GM23338 (cell line): ENCODE measurements around the gene ALDH3B1. TPM values are rescaled to one million over a fixed set of nuclear protein-coding genes. Genes with fewer than 3 reads are reported as not detected.

Source experiments
- ATAC-seq: fragments of 200-7000 bp; cut with Tn5 transposase; 3 replicates; pipeline ENCODE4 v1.9.1; 2020
- DNase-seq: peaks from one replicate; pipeline ENCODE4 v3.0.0-alpha.2; 2015; ENCODE audit warnings: low spot score
- H2AFZ ChIP-seq: fragments of 200-600 bp; sonication (generic); 2 replicates; pipeline ENCODE4 v1.8.0; 2016; ENCODE audit warnings: antibody characterized with exemption, mild to moderate bottlenecking, moderate library complexity
- H3F3A ChIP-seq: fragments of 200-600 bp; sonication (generic); replicated peaks from 2 replicates; pipeline ENCODE4 v1.8.0; 2017; ENCODE audit warnings: antibody characterized with exemption, mixed run types, low read depth
- H3K27ac ChIP-seq: fragments of 200-600 bp; sonication (generic); 2 replicates; pipeline ENCODE4 v1.6.1; 2016; ENCODE audit warnings: low read depth
- H3K27me3 ChIP-seq: fragments of 200-600 bp; sonication (generic); 2 replicates; pipeline ENCODE4 v1.8.0; 2016; ENCODE audit warnings: mild to moderate bottlenecking, mixed run types, moderate library complexity; ENCODE audit not compliant: insufficient read depth
- H3K36me3 ChIP-seq: fragments of 200-600 bp; sonication (generic); 2 replicates; pipeline ENCODE4 v1.8.0; 2016; ENCODE audit warnings: mild to moderate bottlenecking; ENCODE audit not compliant: insufficient read depth
- H3K4me1 ChIP-seq: fragments of 200-600 bp; sonication (generic); 2 replicates; pipeline ENCODE4 v1.8.0; 2016; ENCODE audit warnings: mild to moderate bottlenecking, moderate library complexity; ENCODE audit not compliant: insufficient read depth
- H3K4me2 ChIP-seq: fragments of 200-600 bp; sonication (generic); 2 replicates; pipeline ENCODE4 v1.7.1; 2017; ENCODE audit warnings: mixed run types
- H3K4me3 ChIP-seq: fragments of 200-600 bp; sonication (generic); 2 replicates; pipeline ENCODE4 v1.6.1; 2016; ENCODE audit warnings: mixed run types
- H3K79me2 ChIP-seq: fragments of 200-600 bp; sonication (generic); replicated peaks from 2 replicates; pipeline ENCODE4 v1.8.0; 2017; ENCODE audit warnings: mild to moderate bottlenecking; ENCODE audit not compliant: insufficient read depth
- H3K9me2 ChIP-seq: fragments of 200-600 bp; sonication (generic); 2 replicates; pipeline ENCODE4 v1.8.0; 2017; ENCODE audit not compliant: insufficient read depth
- H4K20me1 ChIP-seq: fragments of 200-600 bp; sonication (generic); replicated peaks from 2 replicates; pipeline ENCODE4 v1.8.0; 2017; ENCODE audit warnings: mild to moderate bottlenecking; ENCODE audit not compliant: insufficient read depth
- H3K27ac Mint-ChIP-seq: 2 replicates; pipeline ENCODE4 v1.8.0; 2020; ENCODE audit warnings: inconsistent platforms, mild to moderate bottlenecking, moderate library complexity, mixed read lengths
- H3K27me3 Mint-ChIP-seq: 3 replicates; pipeline ENCODE4 v1.8.0; 2022; ENCODE audit warnings: low read depth, mild to moderate bottlenecking, moderate library complexity, mixed read lengths, inconsistent platforms; ENCODE audit not compliant: insufficient read depth, poor library complexity
- H3K36me3 Mint-ChIP-seq: 3 replicates; pipeline ENCODE4 v1.8.0; 2021; ENCODE audit warnings: low read depth, mild to moderate bottlenecking, inconsistent platforms, moderate library complexity, mixed read lengths
- H3K4me1 Mint-ChIP-seq: 3 replicates; pipeline ENCODE4 v1.8.0; 2020; ENCODE audit warnings: mild to moderate bottlenecking, inconsistent platforms, mixed read lengths
- H3K4me3 Mint-ChIP-seq: 3 replicates; pipeline ENCODE4 v1.8.0; 2021; ENCODE audit warnings: moderate library complexity, mild to moderate bottlenecking, inconsistent platforms, mixed read lengths
- H3K9me3 Mint-ChIP-seq: 3 replicates; pipeline ENCODE4 v1.8.0; 2020; ENCODE audit warnings: moderate library complexity, mild to moderate bottlenecking, inconsistent platforms, mixed read lengths
- CREB1 ChIP-seq: fragments of 250-450 bp; sonication (Bioruptor Pico); IDR thresholded peaks from 2 replicates; pipeline ENCODE4 v1.5.0; 2020; ENCODE audit warnings: low read depth, mild to moderate bottlenecking, moderate library complexity
- EZH2 ChIP-seq: fragments of 200-600 bp; sonication (generic); IDR thresholded peaks from one replicate; pipeline ENCODE4 v1.8.0; 2017; ENCODE audit warnings: antibody characterized with exemption, mild to moderate bottlenecking, low read depth; ENCODE audit not compliant: unreplicated experiment
- EZH2phosphoT487 ChIP-seq: fragments of 200-600 bp; sonication (generic); IDR thresholded peaks from one replicate; pipeline ENCODE4 v1.8.1; 2018; ENCODE audit warnings: antibody characterized with exemption; ENCODE audit not compliant: unreplicated experiment
- POLR2AphosphoS5 ChIP-seq: IDR thresholded peaks from 2 replicates; pipeline ENCODE4 v1.6.1; 2016; ENCODE audit warnings: antibody characterized with exemption, low read depth
- REST ChIP-seq: IDR thresholded peaks from one replicate; pipeline ENCODE4 v1.6.1; 2018; ENCODE audit warnings: antibody characterized with exemption; ENCODE audit not compliant: unreplicated experiment
- STAT1 ChIP-seq: IDR thresholded peaks from one replicate; pipeline ENCODE4 v1.6.1; 2016; ENCODE audit warnings: antibody characterized with exemption; ENCODE audit not compliant: unreplicated experiment
- ZNF114 ChIP-seq: fragments of 250-450 bp; sonication (Bioruptor Pico); IDR thresholded peaks from 2 replicates; pipeline ENCODE4 v1.5.0; 2020; ENCODE audit warnings: mild to moderate bottlenecking, moderate library complexity
- ZNF331 ChIP-seq: fragments of 250-450 bp; sonication (Bioruptor Pico); IDR thresholded peaks from 2 replicates; pipeline ENCODE4 v1.5.0; 2020; ENCODE audit warnings: low read depth, mild to moderate bottlenecking, moderate library complexity
- polyA plus RNA-seq: library from polyadenylated mRNA; unstranded; fragments of >200 nt; fragmentation: Nextera tagmentation; extraction: Ambion mirVana; gene quantifications from 2 replicates; pipeline ENCODE4 v1.2.1, GENCODE V29; 2016
- total RNA-seq: library from RNA; depleted of rRNA; stranded (reverse); fragments of >200 nt; shearing (Covaris generic); gene quantifications from 2 replicates; pipeline ENCODE4 v1.2.3, GENCODE V29; 2014
- TF ChIP-seq, protein P1 (sequence below), 2 experiments: fragments of 200-600 bp in 1 of 2; sonication (generic) in 1 of 2; conservative IDR thresholded peaks; 2 replicates each; pipeline versions ENCODE4 v1.5.1 to v1.6.1; 2016 to 2017; ENCODE audit warnings: antibody characterized with exemption in 2 of 2, low read depth in 2 of 2, mild to moderate bottlenecking in 2 of 2, moderate library complexity in 1 of 2

The ALDH3B1 gene
- total and polyA plus RNA-seq, 2 experiments from 2014 or later, result 0.52 TPM; not detected in 1

GRCh38 chr11:68040957-68041591 is 30.9 kb downstream of the ALDH3B1 start:
- no peaks in the 10 kb centered on the region for H4K20me1 ChIP-seq
- H2AFZ ChIP-seq, result no peak overlapping the region
- TF ChIP-seq CREB1 (CRISPR knock-in tag), result no peak
- no peak for TF ChIP-seq STAT1
- no peak overlapping the region for H3K27ac ChIP-seq
- H3F3A ChIP-seq, result peaks cover 10% of the 10 kb centered on the region; the same call in 1 of the 2 replicates
- H3K4me1 ChIP-seq, result peaks cover 18% of the 10 kb centered on the region
- no peak overlapping the region for H3K27ac Mint-ChIP-seq
- no peaks in the 10 kb centered on the region for H3K79me2 ChIP-seq
- H3K4me3 ChIP-seq, result no peak overlapping the region
- H3K4me2 ChIP-seq, result peak overlapping the region; percentile 90; the same call in 1 of the 2 replicates
- ATAC-seq (no peak), DNase-seq (no peak)
- H3K4me1 Mint-ChIP-seq, result peaks cover 7% of the 10 kb centered on the region
- H3K27me3 Mint-ChIP-seq, result peaks cover 9% of the 10 kb centered on the region
- H3K9me2 ChIP-seq, result no peaks in the 10 kb centered on the region
- no peaks in the 10 kb centered on the region for H3K36me3 ChIP-seq
- no peaks in the 10 kb centered on the region for H3K9me3 Mint-ChIP-seq
- no peaks in the 10 kb centered on the region for H3K27me3 ChIP-seq
- no peak overlapping the region for H3K4me3 Mint-ChIP-seq
- no peaks in the 10 kb centered on the region for H3K36me3 Mint-ChIP-seq

DNA sequence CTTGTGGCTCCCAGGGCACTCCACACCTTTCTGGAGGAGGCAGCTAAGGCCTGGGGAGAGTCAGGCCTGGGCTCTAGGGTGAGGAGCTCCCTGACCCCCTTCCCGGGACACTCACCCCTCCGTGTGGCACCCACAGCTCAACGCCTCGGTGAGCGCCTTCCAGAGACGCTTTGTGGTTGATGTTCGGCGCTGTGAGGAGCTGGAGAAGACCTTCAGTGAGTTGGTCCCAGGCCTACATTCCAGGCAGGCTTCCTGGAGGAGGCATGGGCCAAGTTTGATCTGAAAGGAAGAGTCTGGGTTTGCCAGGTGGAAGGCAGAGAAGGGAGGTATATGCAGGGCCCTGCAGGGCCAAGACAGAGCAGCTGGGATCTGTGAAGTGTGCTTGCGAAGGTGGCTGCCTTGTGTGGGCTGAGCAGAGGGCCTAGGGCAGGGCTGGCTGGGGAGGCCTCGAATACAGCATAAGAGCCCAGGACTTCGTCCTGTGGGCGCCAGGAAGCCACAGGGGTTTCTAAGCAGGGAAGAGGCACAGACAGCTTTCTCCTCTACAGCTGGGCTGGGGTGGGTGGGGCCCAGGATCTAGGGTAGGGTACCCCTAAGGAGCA is 31.6 kb downstream of the ALDH3B1 start:
- H3K4me3 Mint-ChIP-seq, result no peak overlapping the region
- TF ChIP-seq REST (no peak), CREB1 (CRISPR knock-in tag) (no peak), ZNF331 (CRISPR knock-in tag) (no peak), ZNF114 (CRISPR knock-in tag) (no peak), EZH2 (no peak), POLR2AphosphoS5 (no peak), EZH2phosphoT487 (no peak)
- TF ChIP-seq, protein P1, sequence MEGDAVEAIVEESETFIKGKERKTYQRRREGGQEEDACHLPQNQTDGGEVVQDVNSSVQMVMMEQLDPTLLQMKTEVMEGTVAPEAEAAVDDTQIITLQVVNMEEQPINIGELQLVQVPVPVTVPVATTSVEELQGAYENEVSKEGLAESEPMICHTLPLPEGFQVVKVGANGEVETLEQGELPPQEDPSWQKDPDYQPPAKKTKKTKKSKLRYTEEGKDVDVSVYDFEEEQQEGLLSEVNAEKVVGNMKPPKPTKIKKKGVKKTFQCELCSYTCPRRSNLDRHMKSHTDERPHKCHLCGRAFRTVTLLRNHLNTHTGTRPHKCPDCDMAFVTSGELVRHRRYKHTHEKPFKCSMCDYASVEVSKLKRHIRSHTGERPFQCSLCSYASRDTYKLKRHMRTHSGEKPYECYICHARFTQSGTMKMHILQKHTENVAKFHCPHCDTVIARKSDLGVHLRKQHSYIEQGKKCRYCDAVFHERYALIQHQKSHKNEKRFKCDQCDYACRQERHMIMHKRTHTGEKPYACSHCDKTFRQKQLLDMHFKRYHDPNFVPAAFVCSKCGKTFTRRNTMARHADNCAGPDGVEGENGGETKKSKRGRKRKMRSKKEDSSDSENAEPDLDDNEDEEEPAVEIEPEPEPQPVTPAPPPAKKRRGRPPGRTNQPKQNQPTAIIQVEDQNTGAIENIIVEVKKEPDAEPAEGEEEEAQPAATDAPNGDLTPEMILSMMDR (conservative IDR thresholded peaks at IDR 0.05; ENCODE audit: low read depth in 2 of 2), result no peak

More for the DNA sequence above, 31.6 kb downstream of the ALDH3B1 start:
- peaks cover 9% of the 10 kb centered on the region for H3K27me3 Mint-ChIP-seq
- H3K4me3 ChIP-seq, result no peak overlapping the region
- ATAC-seq (no peak), DNase-seq (no peak)
- H3K9me3 Mint-ChIP-seq, result no peaks in the 10 kb centered on the region
- no peaks in the 10 kb centered on the region for H4K20me1 ChIP-seq
- H3K79me2 ChIP-seq, result no peaks in the 10 kb centered on the region
- no peaks in the 10 kb centered on the region for H3K27me3 ChIP-seq
- H3K4me1 ChIP-seq, result peaks cover 18% of the 10 kb centered on the region
- H3K36me3 ChIP-seq, result no peaks in the 10 kb centered on the region
- no peak overlapping the region for H3K4me2 ChIP-seq
- no peaks in the 10 kb centered on the region for H3K36me3 Mint-ChIP-seq
- no peaks in the 10 kb centered on the region for H3K9me2 ChIP-seq
- H3K27ac ChIP-seq, result no peak overlapping the region
- peaks cover 10% of the 10 kb centered on the region; the same call in 1 of the 2 replicates for H3F3A ChIP-seq
- no peak overlapping the region for H3K27ac Mint-ChIP-seq
- peaks cover 7% of the 10 kb centered on the region for H3K4me1 Mint-ChIP-seq
- H2AFZ ChIP-seq, result no peak overlapping the region
